Astrocyte of the spinal cord (primary cell): ENCODE measurements around the gene TMEFF2.

Source experiments
- DNase-seq: peaks from one replicate; pipeline ENCODE4 v3.0.0; 2011; ENCODE audit warnings: low read depth, low spot score
- H3K4me3 ChIP-seq: 2 replicates; pipeline ENCODE4 v1.5.1; 2011; ENCODE audit warnings: low read depth, mild to moderate bottlenecking, low read length, moderate library complexity
- in situ Hi-C: cut with HindIII; loops from 2 replicates; pipeline ENCODE4 v1.10.0; 2017; ENCODE audit warnings: low sequenced_read_pairs
- TF ChIP-seq, protein P1 (sequence below): IDR thresholded peaks from 2 replicates; pipeline ENCODE4 v1.5.1; 2012; ENCODE audit warnings: low read depth, mild to moderate bottlenecking, low read length, inconsistent platforms

Gene TMEFF2

DNA sequence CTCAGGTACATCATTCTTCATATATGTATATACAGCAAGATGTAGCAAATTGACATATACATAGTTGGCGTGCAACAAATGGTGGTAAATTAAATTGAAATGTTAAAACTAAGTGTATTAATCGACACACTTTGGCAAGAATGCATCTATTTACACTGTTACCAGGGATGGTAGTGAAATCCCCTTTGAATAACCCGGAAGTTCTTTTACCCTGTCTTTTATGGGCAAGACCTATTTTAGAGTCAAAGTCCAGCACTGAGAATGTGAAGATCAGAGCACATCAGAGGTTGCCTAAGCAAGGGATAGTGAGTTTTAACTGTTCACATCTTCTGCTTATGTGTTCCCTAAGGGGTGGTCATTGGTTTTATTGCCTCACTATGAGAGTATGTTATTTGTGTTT is 7.6 kb upstream of the TMEFF2 start:
- in situ Hi-C loops: no loop called here
- H3K4me3 ChIP-seq: no peak overlapping the region
- TF ChIP-seq, protein P1, sequence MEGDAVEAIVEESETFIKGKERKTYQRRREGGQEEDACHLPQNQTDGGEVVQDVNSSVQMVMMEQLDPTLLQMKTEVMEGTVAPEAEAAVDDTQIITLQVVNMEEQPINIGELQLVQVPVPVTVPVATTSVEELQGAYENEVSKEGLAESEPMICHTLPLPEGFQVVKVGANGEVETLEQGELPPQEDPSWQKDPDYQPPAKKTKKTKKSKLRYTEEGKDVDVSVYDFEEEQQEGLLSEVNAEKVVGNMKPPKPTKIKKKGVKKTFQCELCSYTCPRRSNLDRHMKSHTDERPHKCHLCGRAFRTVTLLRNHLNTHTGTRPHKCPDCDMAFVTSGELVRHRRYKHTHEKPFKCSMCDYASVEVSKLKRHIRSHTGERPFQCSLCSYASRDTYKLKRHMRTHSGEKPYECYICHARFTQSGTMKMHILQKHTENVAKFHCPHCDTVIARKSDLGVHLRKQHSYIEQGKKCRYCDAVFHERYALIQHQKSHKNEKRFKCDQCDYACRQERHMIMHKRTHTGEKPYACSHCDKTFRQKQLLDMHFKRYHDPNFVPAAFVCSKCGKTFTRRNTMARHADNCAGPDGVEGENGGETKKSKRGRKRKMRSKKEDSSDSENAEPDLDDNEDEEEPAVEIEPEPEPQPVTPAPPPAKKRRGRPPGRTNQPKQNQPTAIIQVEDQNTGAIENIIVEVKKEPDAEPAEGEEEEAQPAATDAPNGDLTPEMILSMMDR: no peak
- no peak for DNase-seq

DNA sequence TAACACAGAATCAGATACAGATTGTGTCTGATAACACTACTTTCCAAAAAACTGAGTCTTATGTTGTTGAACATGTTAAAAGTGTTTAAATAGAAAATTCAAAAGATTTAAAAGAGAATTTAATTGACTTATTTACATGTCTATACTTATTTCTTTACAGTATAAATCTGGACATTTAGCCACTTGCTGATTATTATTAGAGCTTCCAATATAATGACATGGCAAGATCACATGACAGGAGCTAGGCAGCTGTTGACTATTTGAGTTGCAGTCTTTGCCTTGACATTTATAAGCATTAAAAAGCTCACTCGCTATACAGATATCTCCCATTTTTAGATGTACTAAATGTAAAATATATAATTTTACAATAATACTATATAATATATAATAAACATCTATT is 6.4 kb upstream of the TMEFF2 start:
- no peak for DNase-seq
- in situ Hi-C loops: no loop called here
- no peak overlapping the region for H3K4me3 ChIP-seq
- TF ChIP-seq, protein P1: no peak

DNA sequence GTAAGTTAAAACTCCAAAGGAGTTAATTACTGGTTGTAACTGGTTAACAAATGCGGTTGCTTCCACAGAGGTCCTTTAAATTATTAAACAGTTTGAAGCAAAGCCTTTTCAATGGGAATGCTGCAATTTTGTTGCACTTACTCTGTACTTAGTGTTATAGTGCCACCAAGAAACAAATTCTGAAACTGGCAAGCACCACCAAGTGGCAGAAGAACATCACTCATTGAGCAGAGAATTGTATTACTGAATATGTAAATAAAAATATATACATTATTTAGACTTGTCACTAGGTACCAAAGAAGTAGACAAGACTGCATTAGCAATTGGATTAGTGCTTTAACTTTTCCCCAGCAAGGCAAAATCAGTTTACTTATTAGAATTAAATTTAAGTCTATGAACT is 2.6 kb upstream of the TMEFF2 start:
- H3K4me3 ChIP-seq: no peak overlapping the region
- TF ChIP-seq, protein P1: peak; percentile 18
- in situ Hi-C loops: no loop called here
- DNase-seq: peak; percentile 28

DNA sequence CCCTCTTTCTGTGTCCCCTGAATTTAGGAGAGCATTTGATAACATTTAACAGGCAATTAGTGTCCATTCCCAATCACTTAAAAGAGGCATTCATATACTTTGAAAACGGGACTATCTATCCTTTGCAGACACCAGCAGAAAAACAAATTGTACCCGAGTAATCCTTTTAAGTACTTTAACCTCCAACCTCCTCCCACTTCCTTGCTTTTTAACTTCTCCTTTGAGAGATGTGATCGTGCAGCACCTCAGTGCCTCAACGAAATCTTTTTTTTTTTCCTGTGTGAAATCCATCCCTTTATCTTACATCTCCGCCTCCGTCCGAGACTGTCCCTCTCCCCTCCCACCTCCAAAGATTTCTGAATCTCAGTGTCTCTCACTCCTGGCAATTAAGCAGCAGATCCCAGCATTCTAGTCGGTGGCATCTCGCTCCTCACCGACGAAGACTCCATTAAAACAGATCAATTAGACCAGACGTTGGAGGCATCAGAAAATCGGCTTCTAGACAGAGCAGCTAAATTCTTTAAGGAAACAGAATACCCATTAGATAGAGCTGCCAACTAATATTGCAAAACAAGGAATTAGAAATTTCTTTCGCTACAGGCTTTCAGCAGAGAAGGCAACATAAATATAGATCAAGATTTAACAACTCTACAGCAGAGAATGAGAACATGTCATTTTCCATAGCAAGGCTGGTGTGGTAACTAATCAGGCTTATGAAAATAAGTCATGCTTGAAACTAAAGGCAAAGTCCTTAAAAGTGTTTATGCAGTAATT is 1.9 kb upstream of the TMEFF2 start:
- H3K4me3 ChIP-seq: peak overlapping the region; percentile 75
- in situ Hi-C loops: no loop called here

DNA sequence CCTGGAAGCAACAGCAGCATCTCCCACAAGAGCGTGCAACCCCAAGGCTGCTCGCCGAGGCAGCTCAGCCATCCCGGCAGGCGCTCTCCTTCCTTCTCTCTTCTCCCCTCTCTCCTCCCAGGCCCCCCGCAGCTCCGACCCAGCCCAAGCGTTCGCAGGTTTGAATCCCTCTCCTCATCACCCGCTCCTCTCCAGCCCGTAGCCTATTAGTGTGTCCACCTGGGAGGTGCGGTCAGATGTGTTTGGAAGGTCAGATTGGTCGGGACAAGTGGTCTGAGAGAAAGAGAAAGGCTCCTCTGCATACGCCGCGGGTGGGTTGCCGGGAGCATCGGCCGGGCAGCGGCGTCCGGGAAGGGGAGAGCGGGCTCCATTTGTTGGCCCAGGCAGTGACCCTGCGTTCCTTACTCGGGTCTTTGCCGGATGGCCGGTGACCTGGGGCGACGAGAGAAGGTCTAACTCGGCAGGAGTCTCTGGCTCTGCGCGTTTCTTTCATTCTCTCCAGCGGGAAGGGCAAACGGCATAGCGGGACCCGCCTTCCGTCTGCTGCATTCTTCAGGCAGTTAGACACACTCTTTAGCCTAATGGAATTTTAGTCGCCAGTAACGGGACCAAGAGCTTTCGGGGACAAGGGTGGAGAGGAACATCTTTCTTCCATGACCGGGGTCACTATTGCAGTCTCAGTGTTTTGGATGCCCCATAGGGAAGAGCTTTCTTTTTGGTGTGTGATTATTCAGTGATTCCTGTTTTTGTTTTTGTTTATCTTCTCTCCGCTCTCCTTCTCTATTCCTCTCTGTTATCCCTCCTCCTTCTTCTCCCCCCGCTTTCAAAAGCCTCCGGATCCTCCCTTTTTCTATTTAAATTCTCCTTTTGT is 1.1 kb upstream of the TMEFF2 start:
- peak; percentile 28 for DNase-seq
- in situ Hi-C loops: no loop called here
- TF ChIP-seq, protein P1: no peak
- peak overlapping the region; percentile 75 for H3K4me3 ChIP-seq

More for the DNA sequence above, 1.9 kb upstream of the TMEFF2 start:
- TF ChIP-seq, protein P1: no peak
- DNase-seq: peak; percentile 4

DNA sequence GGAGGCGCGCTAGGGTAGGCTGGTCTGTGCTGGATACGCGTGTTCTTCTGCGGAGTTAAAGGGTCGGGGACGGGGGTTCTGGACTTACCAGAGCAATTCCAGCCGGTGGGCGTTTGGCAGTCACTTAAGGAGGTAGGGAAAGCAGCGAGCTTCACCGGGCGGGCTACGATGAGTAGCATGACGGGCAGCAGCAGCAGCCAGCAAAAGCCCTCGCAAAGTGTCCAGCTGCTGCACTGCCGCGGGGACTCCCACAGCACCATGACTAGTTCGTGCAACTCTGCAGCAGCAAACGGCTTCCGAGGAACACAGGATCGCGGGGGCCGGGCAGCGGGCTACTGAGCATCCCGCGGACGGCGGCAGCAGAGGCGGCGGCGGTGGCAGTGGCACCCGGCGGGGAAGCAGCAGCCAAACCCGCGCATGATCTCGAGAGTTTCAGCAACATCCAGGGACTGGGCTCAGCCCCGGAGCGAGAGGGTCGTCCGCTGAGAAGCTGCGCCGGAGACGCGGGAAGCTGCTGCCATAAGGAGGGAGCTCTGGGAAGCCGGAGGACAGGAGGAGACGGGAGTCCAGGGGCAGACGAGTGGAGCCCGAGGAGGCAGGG is 368 bp downstream of the TMEFF2 start:
- TF ChIP-seq, protein P1: no peak
- in situ Hi-C loops: no loop called here

More for the DNA sequence above, 368 bp downstream of the TMEFF2 start:
- DNase-seq: peak; percentile 42
- H3K4me3 ChIP-seq: peak overlapping the region; percentile 75
